MCF 10A (cell line): Measurements from ENCODE around the gene BTN3A1. TPM values are rescaled to one million over a fixed set of nuclear protein-coding genes. Genes with fewer than 3 reads are reported as not detected.
A peak's percentile ranks its signal among the peaks of the same experiment; 100 is the strongest.
"Not testable (repeated sequence)": the region's sequence is repeated elsewhere in the genome, so short reads cannot be mapped to it uniquely, and the experiment has no call there.

Experiments
- BruUV-seq: library from RNA; stranded (reverse); fragments of 400-500 nt; replicated peaks from 2 replicates; lab custom pipeline; 2021; lab: Mats Ljungman, UMichigan
- CTCF ChIA-PET: fragments of 300-600 bp; sonication (Branson Sonifier 250); formaldehyde crosslinking; extraction: SDS; loops from one replicate; lab custom pipeline; 2021; ENCODE audit warnings: antibody characterized with exemption, inconsistent platforms; lab: Yijun Ruan, JAX
- POLR2A ChIA-PET: fragments of 300-600, 350-650 bp; sonication (Branson Sonifier 250); formaldehyde crosslinking; extraction: SDS; loops from one replicate; lab custom pipeline; 2020; ENCODE audit warnings: antibody characterized with exemption, inconsistent platforms; lab: Yijun Ruan, JAX
- DNase-seq: peaks from one replicate; pipeline ENCODE4 v3.0.0-alpha.2; 2018; ENCODE audit not compliant: unreplicated experiment
- H3K27ac Mint-ChIP-seq: one replicate; pipeline ENCODE4 v1.8.0; 2022; ENCODE audit warnings: mild to moderate bottlenecking, low read depth, mixed read lengths; ENCODE audit not compliant: unreplicated experiment
- H3K27me3 Mint-ChIP-seq: one replicate; pipeline ENCODE4 v1.8.0; 2022; ENCODE audit warnings: mixed read lengths; ENCODE audit not compliant: insufficient read depth, unreplicated experiment
- H3K36me3 Mint-ChIP-seq: one replicate; pipeline ENCODE4 v1.8.0; 2022; ENCODE audit warnings: mild to moderate bottlenecking, moderate library complexity, mixed read lengths; ENCODE audit not compliant: insufficient read depth, unreplicated experiment
- H3K4me1 Mint-ChIP-seq: one replicate; pipeline ENCODE4 v1.8.0; 2022; ENCODE audit warnings: mixed read lengths; ENCODE audit not compliant: insufficient read depth, unreplicated experiment
- H3K4me3 Mint-ChIP-seq: one replicate; pipeline ENCODE4 v1.8.0; 2022; ENCODE audit warnings: mild to moderate bottlenecking, moderate library complexity, mixed read lengths; ENCODE audit not compliant: unreplicated experiment
- H3K9me3 Mint-ChIP-seq: one replicate; pipeline ENCODE4 v1.8.0; 2022; ENCODE audit warnings: mixed read lengths; ENCODE audit not compliant: unreplicated experiment
- CTCF ChIP-seq: fragments of 200-600 bp; IDR thresholded peaks from one replicate; pipeline ENCODE4 v1.8.0; 2022; ENCODE audit warnings: antibody characterized with exemption, mild to moderate bottlenecking; ENCODE audit not compliant: unreplicated experiment
- intact Hi-C: fragments of 100-400 bp; cut with micrococcal nuclease; formaldehyde crosslinking; loops from 2 replicates; pipeline ENCODE4 v1.14.1; 2022
- total RNA-seq: library from RNA; stranded (reverse); gene quantifications from 2 replicates; pipeline ENCODE4 v1.2.3, GENCODE V29; 2022

BTN3A1 gene
- total RNA-seq, 1 experiment from 2014 or later = 8.0 TPM

- Mint-ChIP-seq H3K9me3 (no peaks in the 10 kb centered on the region), H3K4me1 (peaks cover 11% of the 10 kb centered on the region), H3K36me3 (peaks cover 5% of the 10 kb centered on the region), H3K27ac (no peak overlapping the region), H3K4me3 (no peak overlapping the region), H3K27me3 (no peaks in the 10 kb centered on the region)
- TF ChIP-seq CTCF = no peak
- DNase-seq = peak; percentile 14
- CTCF ChIA-PET = no interaction called here
- intact Hi-C loops = no loop called here
- BruUV-seq = no TSS peak
- POLR2A ChIA-PET = interaction anchor here (0.6 to 1.5 kb wide), 9 partner anchors 16 to 294 kb away, joined by 3 to 10 read pairs (median 3); partner anchors contain the start of genes BTN2A2 and HMGN4
Observed at GRCh38 chr6:26366504-26366903, 35.6 kb upstream of the BTN3A1 start.

- H3K27me3 Mint-ChIP-seq = no peaks in the 10 kb centered on the region
- H3K4me3 Mint-ChIP-seq = no peak overlapping the region
- DNase-seq = no peak
- CTCF ChIA-PET = interaction anchor here (0.6 kb wide), 1 partner anchor 10 kb away, joined by 3 read pairs; no protein-coding TSS in a partner anchor
- POLR2A ChIA-PET = interaction anchor here (0.9 to 1.5 kb wide), 4 partner anchors 15 to 171 kb away, joined by 3 to 5 read pairs (median 3); partner anchors contain the start of gene HMGN4
- no peak overlapping the region for H3K27ac Mint-ChIP-seq
- no peaks in the 10 kb centered on the region for H3K9me3 Mint-ChIP-seq
- TF ChIP-seq CTCF = no peak
- intact Hi-C loops = no loop called here
- H3K36me3 Mint-ChIP-seq = peaks cover 5% of the 10 kb centered on the region
- BruUV-seq = no TSS peak
- H3K4me1 Mint-ChIP-seq = peaks cover 11% of the 10 kb centered on the region
Observed at GRCh38 chr6:26367114-26367513, 35.0 kb upstream of the BTN3A1 start.

GRCh38 chr6:26371813-26372212, 30.3 kb upstream of the BTN3A1 start:
- CTCF ChIA-PET, H3K27me3 Mint-ChIP-seq, DNase-seq, intact Hi-C loops, H3K4me3 Mint-ChIP-seq, H3K4me1 Mint-ChIP-seq, H3K27ac Mint-ChIP-seq, BruUV-seq, H3K9me3 Mint-ChIP-seq: not testable (repeated sequence)
- POLR2A ChIA-PET = interaction anchor here (1.4 kb wide), 1 partner anchor 22 kb away, joined by 3 read pairs; no protein-coding TSS in a partner anchor
- H3K36me3 Mint-ChIP-seq = peaks cover 20% of the 10 kb centered on the region

- POLR2A ChIA-PET = interaction anchor here (1.4 kb wide), 1 partner anchor 21 kb away, joined by 3 read pairs; no protein-coding TSS in a partner anchor
Observed at GRCh38 chr6:26372308-26373144, 29.5 kb upstream of the BTN3A1 start.

More at GRCh38 chr6:26372308-26373144, 29.5 kb upstream of the BTN3A1 start:
- CTCF ChIA-PET = interaction anchor here (0.6 kb wide), 1 partner anchor 75 kb away, joined by 4 read pairs; no protein-coding TSS in a partner anchor
- TF ChIP-seq CTCF = no peak
- H3K4me1 Mint-ChIP-seq = peaks cover 5% of the 10 kb centered on the region
- H3K27me3 Mint-ChIP-seq = no peaks in the 10 kb centered on the region
- H3K36me3 Mint-ChIP-seq = peaks cover 20% of the 10 kb centered on the region
- no peaks in the 10 kb centered on the region for H3K9me3 Mint-ChIP-seq
- intact Hi-C loops = no loop called here
- no peak overlapping the region for H3K27ac Mint-ChIP-seq
- DNase-seq = no peak
- no TSS peak for BruUV-seq
- H3K4me3 Mint-ChIP-seq = no peak overlapping the region
